Measurements from ENCODE around the gene MALRD1.

- TF ChIP-seq POLR2A (IDR thresholded peaks at IDR 0.05) (no peak), CTCF (IDR thresholded peaks at IDR 0.05) (no peak)
Measured at GRCh38 chr10:19031763-19032162, 16.8 kb upstream of the MALRD1 start.
